Measurements from ENCODE around the gene CCDC97. TPM values are rescaled to one million over a fixed set of nuclear protein-coding genes. Genes with fewer than 3 reads are reported as not detected.
A peak's percentile ranks its signal among the peaks of the same experiment; 100 is the strongest.

CCDC97 gene
- total and polyA plus RNA-seq, 4 donors = 13.2 to 39.9 (median 20.9) TPM

GRCh38 chr19:41320185-41320518, 10.2 kb downstream of the CCDC97 start:
- Histone ChIP-seq H3K9me3 (ENCODE audit: control insufficient read depth in 4 of 4, insufficient read depth in 3 of 4, low read length in 3 of 4) (no peaks in the 10 kb centered on the region), H3K4me1 (ENCODE audit: control insufficient read depth in 5 of 5, insufficient read depth in 5 of 5, low read length in 5 of 5) (peaks cover 0 to 14% (median 4%) of the 10 kb centered on the region in 5 donors), H3K9ac (ENCODE audit: insufficient read depth in 1 of 2, low read length in 2 of 2) (no peak overlapping the region), H3K27me3 (ENCODE audit: control insufficient read depth in 3 of 3, insufficient read depth in 3 of 3, low read length in 2 of 3) (no peaks in the 10 kb centered on the region), H3K36me3 (ENCODE audit: control insufficient read depth in 4 of 4, insufficient read depth in 4 of 4, low read length in 4 of 4) (peaks cover 6 to 50% (median 28%) of the 10 kb centered on the region in 4 donors), H3K27ac (ENCODE audit: low read depth in 1 of 2, low read length in 1 of 2) (no peak overlapping the region), H3K4me3 (no peak overlapping the region)
- TF ChIP-seq CTCF (IDR thresholded peaks at IDR 0.05; ENCODE audit: control extremely low read depth, extremely low read depth) = no peak
- ATAC-seq (ENCODE audit: insufficient read depth, low FRiP score) = no peak
- WGBS, 2 donors = 89 to 95% methylated on average over 11 of the region's 11 CpGs
- no peak for DNase-seq

GRCh38 chr19:41320568-41320967, 10.6 kb downstream of the CCDC97 start:
- no peak for DNase-seq
- WGBS, 2 donors = 85 to 87% methylated on average over 4 of the region's 4 CpGs
- peaks cover 6 to 50% (median 28%) of the 10 kb centered on the region in 4 donors for H3K36me3 ChIP-seq (ENCODE audit: control insufficient read depth in 4 of 4, insufficient read depth in 4 of 4, low read length in 4 of 4)
- H3K4me1 ChIP-seq (ENCODE audit: control insufficient read depth in 5 of 5, insufficient read depth in 5 of 5, low read length in 5 of 5) = peaks cover 0 to 17% (median 7%) of the 10 kb centered on the region in 5 donors
- TF ChIP-seq CTCF (IDR thresholded peaks at IDR 0.05; ENCODE audit: control extremely low read depth, extremely low read depth) = no peak
- no peak for ATAC-seq (ENCODE audit: insufficient read depth, low FRiP score)
- H3K27ac ChIP-seq (ENCODE audit: low read depth in 1 of 2, low read length in 1 of 2) = no peak overlapping the region
- no peaks in the 10 kb centered on the region for H3K27me3 ChIP-seq (ENCODE audit: control insufficient read depth in 3 of 3, insufficient read depth in 3 of 3, low read length in 2 of 3)
- no peak overlapping the region for H3K9ac ChIP-seq (ENCODE audit: insufficient read depth in 1 of 2, low read length in 2 of 2)
- H3K9me3 ChIP-seq (ENCODE audit: control insufficient read depth in 4 of 4, insufficient read depth in 3 of 4, low read length in 3 of 4) = no peaks in the 10 kb centered on the region
- H3K4me3 ChIP-seq = no peak overlapping the region

GRCh38 chr19:41321204-41321599, 11.2 kb downstream of the CCDC97 start:
- H3K36me3 ChIP-seq (ENCODE audit: control insufficient read depth in 4 of 4, insufficient read depth in 4 of 4, low read length in 4 of 4) = peaks cover 6 to 49% (median 25%) of the 10 kb centered on the region in 4 donors
- no peak overlapping the region for H3K4me3 ChIP-seq
- no peak for TF ChIP-seq CTCF (IDR thresholded peaks at IDR 0.05; ENCODE audit: control extremely low read depth, extremely low read depth)
- peak overlapping the region in 1 of 2 donors; percentile 47 for H3K27ac ChIP-seq (ENCODE audit: low read depth in 1 of 2, low read length in 1 of 2)
- no peak overlapping the region for H3K9ac ChIP-seq (ENCODE audit: insufficient read depth in 1 of 2, low read length in 2 of 2)
- H3K4me1 ChIP-seq (ENCODE audit: control insufficient read depth in 5 of 5, insufficient read depth in 5 of 5, low read length in 5 of 5) = peaks cover 0 to 23% (median 13%) of the 10 kb centered on the region in 5 donors
- no peaks in the 10 kb centered on the region for H3K9me3 ChIP-seq (ENCODE audit: control insufficient read depth in 4 of 4, insufficient read depth in 3 of 4, low read length in 3 of 4)
- ATAC-seq (ENCODE audit: insufficient read depth, low FRiP score) (no peak), DNase-seq (no peak)
- 71 to 81% methylated on average over 7 of the region's 7 CpGs for WGBS, 2 donors
- H3K27me3 ChIP-seq (ENCODE audit: control insufficient read depth in 3 of 3, insufficient read depth in 3 of 3, low read length in 2 of 3) = no peaks in the 10 kb centered on the region

Measured in lung (tissue), 12 donors.